Measurements from ENCODE around the gene ZNF91. TPM values are rescaled to one million over a fixed set of nuclear protein-coding genes. Genes with fewer than 3 reads are reported as not detected.

ZNF91 gene
- total and polyA plus RNA-seq, 2 of the 4 experiments (the other 2 are of a cell fraction) = 7.9 to 17.0 TPM

- Histone ChIP-seq H3K4me3 (ENCODE audit: insufficient read depth, low read depth, low read length) (no peak overlapping the region), H3K18ac (ENCODE audit: low read depth, low read length) (no peak overlapping the region), H3K9me1 (ENCODE audit: insufficient read depth, low read length) (no peaks in the 10 kb centered on the region), H3K36me3 (ENCODE audit: control insufficient read depth, insufficient read depth, low read length) (no peaks in the 10 kb centered on the region), H3K56ac (ENCODE audit: extremely low read depth, insufficient read depth, low read length) (no peak overlapping the region), H2BK15ac (ENCODE audit: low read depth, low read length) (no peak overlapping the region), H4K8ac (ENCODE audit: low read depth in 2 of 2, low read length in 2 of 2) (no peak overlapping the region), H3K23ac (ENCODE audit: low read depth, low read length) (no peak overlapping the region), H3K27ac (ENCODE audit: insufficient read depth, low read length) (no peak overlapping the region), H2AK5ac (ENCODE audit: low read depth, low read length) (no peak overlapping the region), H3K79me1 (ENCODE audit: low read depth in 1 of 2, low read length in 2 of 2) (no peaks in the 10 kb centered on the region), H3K4me2 (ENCODE audit: low read depth, low read length) (no peak overlapping the region), H3K4ac (ENCODE audit: low read depth, low read length) (no peak overlapping the region), H4K91ac (ENCODE audit: insufficient read depth, low read depth, low read length) (no peak overlapping the region), H2AK9ac (replicated peaks; ENCODE audit: low read depth, low read length, poor library complexity) (no peak overlapping the region), H3K9me3 (ENCODE audit: control insufficient read depth, insufficient read depth, low read length) (peaks cover 19% of the 10 kb centered on the region), H4K5ac (ENCODE audit: low read depth, low read length) (no peak overlapping the region), H2AFZ (replicated peaks; ENCODE audit: low read length, poor library complexity) (no peak overlapping the region), H3K27me3 (ENCODE audit: control insufficient read depth, insufficient read depth, low read length) (no peaks in the 10 kb centered on the region), H3K14ac (replicated peaks; ENCODE audit: low read depth, low read length) (no peak overlapping the region), H3K9ac (ENCODE audit: low read depth, low read length) (no peak overlapping the region), H4K20me1 (ENCODE audit: insufficient read depth, low read length) (no peaks in the 10 kb centered on the region), H3K4me1 (ENCODE audit: control insufficient read depth, insufficient read depth, low read length) (no peaks in the 10 kb centered on the region), H2BK120ac (ENCODE audit: low read depth, low read length) (no peak overlapping the region), H2BK20ac (ENCODE audit: low read depth, low read length) (no peak overlapping the region), H2BK5ac (ENCODE audit: low read depth, low read length, poor library complexity, severe bottlenecking) (no peak overlapping the region)
- DNase-seq = no peak
- in situ Hi-C loops (cut with MboI; ENCODE audit: low sequenced_read_pairs) = no loop called here
- TF ChIP-seq, protein P1, sequence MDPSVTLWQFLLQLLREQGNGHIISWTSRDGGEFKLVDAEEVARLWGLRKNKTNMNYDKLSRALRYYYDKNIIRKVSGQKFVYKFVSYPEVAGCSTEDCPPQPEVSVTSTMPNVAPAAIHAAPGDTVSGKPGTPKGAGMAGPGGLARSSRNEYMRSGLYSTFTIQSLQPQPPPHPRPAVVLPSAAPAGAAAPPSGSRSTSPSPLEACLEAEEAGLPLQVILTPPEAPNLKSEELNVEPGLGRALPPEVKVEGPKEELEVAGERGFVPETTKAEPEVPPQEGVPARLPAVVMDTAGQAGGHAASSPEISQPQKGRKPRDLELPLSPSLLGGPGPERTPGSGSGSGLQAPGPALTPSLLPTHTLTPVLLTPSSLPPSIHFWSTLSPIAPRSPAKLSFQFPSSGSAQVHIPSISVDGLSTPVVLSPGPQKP (IDR thresholded peaks at IDR 0.05; ENCODE audit: borderline replicate concordance, low read depth, low read length) = no peak
- TF ChIP-seq CEBPB (IDR thresholded peaks at IDR 0.05; ENCODE audit: low read depth, low read length) (no peak), SMC3 (IDR thresholded peaks at IDR 0.05; ENCODE audit: low read depth, low read length) (no peak), RAD21 (IDR thresholded peaks at IDR 0.05; ENCODE audit: low read length) (no peak), MAZ (IDR thresholded peaks at IDR 0.05; ENCODE audit: borderline replicate concordance, low read depth, low read length) (no peak), MXI1 (IDR thresholded peaks at IDR 0.05; ENCODE audit: borderline replicate concordance, low read depth, low read length) (no peak), RFX5 (IDR thresholded peaks at IDR 0.05; ENCODE audit: low read depth, low read length) (no peak), BHLHE40 (IDR thresholded peaks at IDR 0.05; ENCODE audit: low read depth, low read length) (no peak), POLR2A (IDR thresholded peaks at IDR 0.05; ENCODE audit: low read depth, low read length) (no peak), CTCF (conservative IDR thresholded peaks at IDR 0.05; ENCODE audit: low read depth, low read length) (no peak), RCOR1 (IDR thresholded peaks at IDR 0.05; ENCODE audit: insufficient replicate concordance, low read length) (no peak), FOS (IDR thresholded peaks at IDR 0.05; ENCODE audit: low read depth, low read length) (no peak), NFE2L2 (IDR thresholded peaks at IDR 0.05; ENCODE audit: low read depth, low read length) (no peak), CHD1 (IDR thresholded peaks at IDR 0.05; ENCODE audit: low read depth, low read length) (no peak)
- TF ChIP-seq, protein P2, sequence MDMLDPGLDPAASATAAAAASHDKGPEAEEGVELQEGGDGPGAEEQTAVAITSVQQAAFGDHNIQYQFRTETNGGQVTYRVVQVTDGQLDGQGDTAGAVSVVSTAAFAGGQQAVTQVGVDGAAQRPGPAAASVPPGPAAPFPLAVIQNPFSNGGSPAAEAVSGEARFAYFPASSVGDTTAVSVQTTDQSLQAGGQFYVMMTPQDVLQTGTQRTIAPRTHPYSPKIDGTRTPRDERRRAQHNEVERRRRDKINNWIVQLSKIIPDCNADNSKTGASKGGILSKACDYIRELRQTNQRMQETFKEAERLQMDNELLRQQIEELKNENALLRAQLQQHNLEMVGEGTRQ (IDR thresholded peaks at IDR 0.05; ENCODE audit: low read depth, low read length) = no peak
- ATAC-seq (ENCODE audit: low read depth) = no peak
- WGBS, 2 experiments (ENCODE audit: extremely low coverage in 2 of 2, insufficient read length in 1 of 2) = 30% methylated on average over 2 of the region's 4 CpGs; no CpG with 5 or more reads in 1 of the 2 experiments
- CTCF ChIA-PET = no interaction called here
- dilution Hi-C loops (cut with HindIII; ENCODE audit: low sequenced_read_pairs, unreplicated experiment) = no loop called here
- intact Hi-C loops (cut with micrococcal nuclease) = no loop called here
- POLR2A ChIA-PET (ENCODE audit: unreplicated experiment) = no interaction called here
- BruUV-seq (replicated peaks) = no TSS peak
Measured at GRCh38 chr19:23436318-23436717, 41.0 kb upstream of the ZNF91 start.
